A549 (cell line): Measurements from ENCODE around the gene CLSTN2.

Source experiments
- CBX2 ChIP-seq: fragments of 200-600 bp; sonication (generic); IDR thresholded peaks from 2 replicates; pipeline ENCODE4 v1.6.1; 2016; ENCODE audit warnings: low read depth, mild to moderate bottlenecking, borderline replicate concordance
- CEBPB ChIP-seq, 2 experiments: fragments of >200 bp in 1 of 2; sonication (Bioruptor Twin) in 1 of 2; formaldehyde crosslinking in 1 of 2; IDR thresholded peaks; 2 replicates each; pipeline ENCODE4 v1.6.1; 2012 to 2016
- EHF ChIP-seq: fragments of 250-450 bp; sonication (Bioruptor Pico); IDR thresholded peaks from 2 replicates; pipeline ENCODE4 v1.5.0; 2020; ENCODE audit warnings: mild to moderate bottlenecking
- POLR2A ChIP-seq: IDR thresholded peaks from 2 replicates; pipeline ENCODE4 v1.6.1; 2012; ENCODE audit warnings: mild to moderate bottlenecking, low read length
- POLR2AphosphoS2 ChIP-seq: conservative IDR thresholded peaks from 2 replicates; pipeline ENCODE4 v1.6.1; 2012; ENCODE audit warnings: low read length, improper control_type of control experiment, inconsistent platforms
- RFX5 ChIP-seq: fragments of 450-650 bp; IDR thresholded peaks from 2 replicates; pipeline ENCODE4 v1.7.1; 2014; ENCODE audit warnings: antibody characterized with exemption, mild to moderate bottlenecking, moderate library complexity
- RNF2 ChIP-seq: fragments of 200-600 bp; sonication (generic); IDR thresholded peaks from 2 replicates; pipeline ENCODE4 v1.6.1; 2016; ENCODE audit warnings: low read depth, mild to moderate bottlenecking, antibody characterized with exemption, moderate library complexity, borderline replicate concordance
- TF ChIP-seq, protein P1 (sequence below): fragments of >200 bp; sonication (Bioruptor Twin); formaldehyde crosslinking; IDR thresholded peaks from 3 replicates; pipeline ENCODE4 v1.5.1; 2016

DNA sequence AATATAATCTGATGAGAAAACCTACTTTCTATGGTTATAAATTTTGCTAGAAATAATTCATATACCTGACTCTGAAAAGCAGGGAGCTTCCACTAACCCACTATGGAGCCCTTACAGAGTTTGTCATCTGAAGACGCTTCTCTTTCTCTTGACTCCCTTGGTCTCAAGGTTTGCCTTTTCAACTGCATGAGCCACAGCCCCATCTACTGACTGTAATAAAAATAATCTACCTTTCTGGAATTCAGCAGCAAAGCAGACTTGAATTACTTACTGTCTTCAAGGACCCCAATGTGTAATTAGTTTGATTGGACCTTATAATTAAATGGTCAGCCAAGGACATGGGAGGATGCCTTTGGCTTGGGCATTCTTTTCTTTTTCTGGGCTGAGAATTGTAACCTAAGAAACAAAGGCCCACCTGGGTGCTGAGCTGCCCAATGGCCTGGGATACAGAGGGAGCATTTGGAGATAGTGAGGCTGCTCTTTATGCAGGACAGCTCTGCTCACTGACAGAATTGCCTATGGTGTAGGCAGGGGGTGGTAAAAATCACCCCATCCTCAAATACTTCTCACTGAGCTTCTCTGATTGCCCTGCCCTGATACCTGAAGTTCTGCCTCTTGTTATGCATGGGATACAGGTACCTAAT lies 564.3 kb downstream of the CLSTN2 start:
- TF ChIP-seq, protein P1, sequence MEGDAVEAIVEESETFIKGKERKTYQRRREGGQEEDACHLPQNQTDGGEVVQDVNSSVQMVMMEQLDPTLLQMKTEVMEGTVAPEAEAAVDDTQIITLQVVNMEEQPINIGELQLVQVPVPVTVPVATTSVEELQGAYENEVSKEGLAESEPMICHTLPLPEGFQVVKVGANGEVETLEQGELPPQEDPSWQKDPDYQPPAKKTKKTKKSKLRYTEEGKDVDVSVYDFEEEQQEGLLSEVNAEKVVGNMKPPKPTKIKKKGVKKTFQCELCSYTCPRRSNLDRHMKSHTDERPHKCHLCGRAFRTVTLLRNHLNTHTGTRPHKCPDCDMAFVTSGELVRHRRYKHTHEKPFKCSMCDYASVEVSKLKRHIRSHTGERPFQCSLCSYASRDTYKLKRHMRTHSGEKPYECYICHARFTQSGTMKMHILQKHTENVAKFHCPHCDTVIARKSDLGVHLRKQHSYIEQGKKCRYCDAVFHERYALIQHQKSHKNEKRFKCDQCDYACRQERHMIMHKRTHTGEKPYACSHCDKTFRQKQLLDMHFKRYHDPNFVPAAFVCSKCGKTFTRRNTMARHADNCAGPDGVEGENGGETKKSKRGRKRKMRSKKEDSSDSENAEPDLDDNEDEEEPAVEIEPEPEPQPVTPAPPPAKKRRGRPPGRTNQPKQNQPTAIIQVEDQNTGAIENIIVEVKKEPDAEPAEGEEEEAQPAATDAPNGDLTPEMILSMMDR: peak; percentile 41
- TF ChIP-seq CBX2 (no peak), POLR2AphosphoS2 (no peak), RNF2 (no peak), CEBPB (IDR thresholded peaks at IDR 0.05) (no peak), RFX5 (no peak), EHF (CRISPR knock-in tag) (no peak), POLR2A (no peak)
